SIG-M5 treated with dmso at 0.1 percent for 504 hours (cell line): Measurements from ENCODE around the gene MOB3A.
"Not testable (repeated sequence)": the region's sequence is repeated elsewhere in the genome, so short reads cannot be mapped to it uniquely, and the experiment has no call there.

Experiments used
- DNase-seq: peaks from one replicate; lab custom pipeline; 2025; ENCODE audit not compliant: unreplicated experiment; lab: John Stamatoyannopoulos, UW

MOB3A gene

DNA sequence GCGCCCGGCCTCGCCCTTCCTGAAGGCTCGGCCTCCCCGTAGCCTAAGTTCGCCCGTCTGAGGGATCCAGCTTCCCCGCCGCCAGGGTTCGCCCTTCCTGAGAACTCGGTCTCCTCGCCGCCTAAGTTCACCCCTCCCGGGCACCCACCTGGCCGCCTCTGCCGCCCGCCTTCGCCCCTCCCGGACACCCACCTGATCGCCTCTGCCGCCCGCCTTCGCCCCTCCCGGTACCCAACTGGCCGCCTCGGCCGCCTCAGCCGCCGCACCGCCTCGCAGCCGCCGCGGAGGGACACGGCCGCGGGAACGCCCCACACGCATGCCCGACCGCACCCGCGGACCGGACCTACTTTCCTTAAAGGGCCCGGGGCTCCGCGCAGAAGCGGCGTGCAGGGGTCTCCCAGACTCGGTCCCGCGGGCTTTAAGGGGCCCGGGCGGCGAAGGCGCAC lies at the start of gene MOB3A:
Gene MOB3A (minus strand): TSS at position 293 of the 446 bp plus-strand sequence. CDS start 17,766 bp downstream, outside the sequence.
- peak; percentile 79 for DNase-seq

DNA sequence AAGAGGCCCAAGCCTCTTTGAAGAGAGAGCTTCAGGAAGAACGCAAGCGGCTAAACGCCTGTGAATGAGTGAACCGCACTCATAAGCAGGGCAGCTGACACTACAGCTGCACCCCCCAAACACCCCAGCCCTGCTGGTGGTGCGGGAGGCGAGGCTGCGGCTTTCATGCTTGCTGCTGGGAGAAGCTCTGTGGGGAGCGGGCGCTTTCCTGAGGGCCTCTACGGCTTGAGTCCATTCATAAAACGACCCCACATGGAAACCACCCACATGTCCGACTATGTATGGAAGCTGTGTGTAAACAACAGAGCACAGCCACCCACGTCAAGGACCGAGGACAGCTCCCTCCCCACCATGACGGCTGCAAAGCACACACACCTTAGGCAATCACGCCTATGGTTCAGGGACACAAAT lies 49.7 kb upstream of the MOB3A start:
- DNase-seq: no peak

DNA sequence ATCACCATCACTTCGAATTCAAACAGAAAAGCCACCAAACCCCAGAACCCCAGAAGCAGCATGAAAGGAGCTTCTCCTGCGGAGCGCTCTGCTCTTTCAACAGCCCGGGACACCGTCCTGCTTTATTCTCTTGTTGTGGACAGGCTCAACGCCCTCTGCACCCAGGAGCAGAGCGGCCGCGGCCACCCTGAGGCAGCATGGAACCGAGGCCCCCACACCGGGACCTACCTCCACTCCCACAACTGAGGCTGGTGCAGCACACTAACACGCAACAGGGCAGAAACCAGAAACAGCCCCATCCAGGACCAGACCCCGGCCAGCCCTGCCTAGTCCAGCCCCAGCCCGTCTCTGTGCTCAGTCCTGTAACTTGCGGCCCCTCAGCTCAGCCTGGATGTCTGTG lies 48.1 kb upstream of the MOB3A start:
- no peak for DNase-seq

DNA sequence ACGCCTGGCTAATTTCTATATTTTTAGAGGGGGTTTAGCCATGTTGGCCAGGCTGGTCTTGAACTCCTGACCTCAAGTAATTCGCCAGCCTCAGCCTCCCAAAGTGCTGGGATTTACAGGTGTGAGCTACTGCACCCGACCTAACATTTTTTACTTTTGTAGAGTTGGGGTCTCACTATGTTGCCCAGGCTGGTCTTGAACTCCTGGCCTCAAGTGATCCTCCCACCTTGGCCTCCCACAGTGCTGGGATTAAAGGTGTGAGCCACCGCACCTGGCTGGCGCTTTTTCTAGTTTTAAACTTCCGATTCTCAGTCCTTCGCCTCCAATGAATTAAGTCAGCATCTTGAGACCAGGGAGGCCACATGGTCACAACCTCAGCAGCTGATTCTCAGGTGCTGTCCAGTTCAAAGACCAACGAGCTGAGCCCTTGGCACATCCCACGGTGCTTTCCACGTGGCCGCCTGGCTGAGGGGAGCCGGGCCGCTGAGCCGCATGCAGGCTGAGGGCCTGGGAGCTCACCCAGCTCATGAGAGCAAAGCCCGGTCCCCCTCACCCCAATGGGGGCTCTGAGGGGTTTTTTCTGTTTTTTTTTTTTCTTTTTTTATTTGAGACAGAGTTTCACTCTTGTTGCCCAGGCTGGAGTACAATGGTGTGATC lies 46.2 kb upstream of the MOB3A start:
- DNase-seq: no peak

DNA sequence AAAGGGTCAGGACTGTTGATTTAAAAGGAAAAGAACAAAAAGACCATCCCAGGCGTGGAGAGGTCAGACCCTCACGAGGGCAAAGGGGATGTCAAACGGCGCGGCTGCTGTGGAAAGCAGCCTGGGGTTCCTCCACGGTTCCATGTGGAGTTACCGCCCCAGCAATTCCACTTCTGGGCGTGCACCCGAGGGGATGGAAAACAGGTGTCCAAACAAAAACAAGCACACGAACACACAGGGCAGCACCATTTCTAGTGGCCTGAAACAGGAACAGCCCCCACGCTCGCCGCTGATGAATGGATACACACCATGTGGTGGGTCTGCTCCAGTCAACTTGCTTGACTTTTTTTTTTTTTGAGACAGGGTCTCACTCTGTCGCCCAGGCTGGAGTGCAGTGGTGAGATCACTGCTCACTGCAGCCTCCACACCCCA lies 44.0 kb upstream of the MOB3A start:
- no peak for DNase-seq

DNA sequence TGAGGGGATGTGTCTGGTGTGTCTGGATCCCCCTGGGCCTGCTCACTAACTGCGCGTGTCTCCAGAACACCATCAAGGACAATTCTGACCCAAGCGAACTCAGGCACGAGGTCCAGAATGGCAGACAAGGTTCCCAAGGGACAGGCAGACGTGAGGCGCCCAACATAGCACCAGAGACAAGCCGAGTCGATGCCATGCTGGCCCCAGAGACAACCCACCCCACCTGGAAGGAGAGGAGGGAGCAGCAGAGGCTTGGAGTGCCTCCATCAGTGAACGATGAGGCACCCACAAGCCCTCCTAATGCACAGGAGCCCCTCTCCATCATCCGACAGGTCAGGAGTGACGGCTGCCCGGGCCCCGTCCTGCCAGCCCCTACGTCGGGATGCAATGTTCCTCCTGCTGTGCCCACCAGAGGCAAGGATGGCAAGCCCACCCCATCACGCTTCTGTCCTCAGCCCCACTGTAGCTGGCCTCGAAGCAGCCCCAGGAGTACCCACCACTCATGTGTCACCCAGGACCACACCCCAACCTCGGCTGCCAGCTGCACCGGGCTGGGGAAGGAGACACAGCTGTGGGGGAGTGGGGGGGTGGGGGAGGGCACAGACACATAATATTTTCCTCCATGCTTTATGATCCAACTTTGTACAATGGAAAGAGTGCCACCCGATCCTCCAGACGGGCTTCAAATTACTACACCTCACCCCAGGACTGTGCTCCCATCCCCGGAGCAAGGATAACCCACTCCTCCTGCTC lies 43.4 kb upstream of the MOB3A start:
- DNase-seq: no peak

DNA sequence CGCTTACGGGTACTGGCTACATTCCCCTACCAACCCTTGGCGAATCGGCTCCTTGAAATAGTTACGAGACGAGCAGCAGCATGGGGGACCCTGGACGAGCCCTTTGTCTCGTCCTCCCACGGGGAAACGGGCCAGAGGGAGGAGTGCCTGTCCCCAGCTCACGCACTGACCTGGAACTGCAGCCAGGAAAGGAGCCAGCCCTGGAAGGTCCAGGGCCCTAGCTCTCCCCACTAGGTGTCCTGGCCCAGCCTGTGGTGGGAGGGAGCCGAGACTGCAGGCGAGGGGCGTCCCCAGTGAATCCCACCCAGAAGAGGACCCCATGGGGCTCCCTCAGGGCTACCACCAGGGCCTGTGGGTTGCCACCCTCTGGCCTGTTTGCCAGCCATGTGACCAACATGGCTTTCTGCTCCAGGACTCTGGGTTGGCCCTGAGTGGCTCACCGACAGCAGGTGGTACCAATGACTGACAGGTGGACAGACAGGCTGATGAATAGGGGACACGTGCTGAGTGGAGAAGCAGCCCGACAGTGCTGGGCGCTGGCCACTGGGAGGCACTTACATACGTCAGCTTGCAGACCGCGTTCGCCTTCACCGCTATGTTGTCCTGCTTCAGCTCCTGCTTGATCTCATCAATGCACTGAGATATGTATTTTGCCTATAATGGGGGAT lies 42.1 kb upstream of the MOB3A start:
- DNase-seq: no peak

DNA sequence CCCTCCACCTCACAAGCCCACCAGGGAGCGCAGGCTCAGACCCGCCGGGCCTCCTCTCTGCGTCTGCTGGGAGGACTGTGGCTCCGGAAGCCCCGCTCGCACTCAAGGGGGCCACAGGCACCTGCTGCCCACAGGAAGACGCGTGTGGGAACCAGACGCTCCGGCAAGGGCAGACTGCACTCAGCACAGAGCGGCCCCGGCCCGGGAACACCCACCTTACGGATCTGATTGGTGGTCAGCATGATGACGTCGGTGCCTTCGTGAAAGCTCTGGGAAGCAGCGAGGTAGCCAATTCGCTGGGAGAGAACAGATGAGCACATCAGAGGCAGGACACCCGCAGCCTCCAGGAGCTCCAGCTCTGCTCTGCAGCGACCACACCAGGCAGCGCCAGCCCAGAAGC lies 40.7 kb upstream of the MOB3A start:
- DNase-seq: no peak

DNA sequence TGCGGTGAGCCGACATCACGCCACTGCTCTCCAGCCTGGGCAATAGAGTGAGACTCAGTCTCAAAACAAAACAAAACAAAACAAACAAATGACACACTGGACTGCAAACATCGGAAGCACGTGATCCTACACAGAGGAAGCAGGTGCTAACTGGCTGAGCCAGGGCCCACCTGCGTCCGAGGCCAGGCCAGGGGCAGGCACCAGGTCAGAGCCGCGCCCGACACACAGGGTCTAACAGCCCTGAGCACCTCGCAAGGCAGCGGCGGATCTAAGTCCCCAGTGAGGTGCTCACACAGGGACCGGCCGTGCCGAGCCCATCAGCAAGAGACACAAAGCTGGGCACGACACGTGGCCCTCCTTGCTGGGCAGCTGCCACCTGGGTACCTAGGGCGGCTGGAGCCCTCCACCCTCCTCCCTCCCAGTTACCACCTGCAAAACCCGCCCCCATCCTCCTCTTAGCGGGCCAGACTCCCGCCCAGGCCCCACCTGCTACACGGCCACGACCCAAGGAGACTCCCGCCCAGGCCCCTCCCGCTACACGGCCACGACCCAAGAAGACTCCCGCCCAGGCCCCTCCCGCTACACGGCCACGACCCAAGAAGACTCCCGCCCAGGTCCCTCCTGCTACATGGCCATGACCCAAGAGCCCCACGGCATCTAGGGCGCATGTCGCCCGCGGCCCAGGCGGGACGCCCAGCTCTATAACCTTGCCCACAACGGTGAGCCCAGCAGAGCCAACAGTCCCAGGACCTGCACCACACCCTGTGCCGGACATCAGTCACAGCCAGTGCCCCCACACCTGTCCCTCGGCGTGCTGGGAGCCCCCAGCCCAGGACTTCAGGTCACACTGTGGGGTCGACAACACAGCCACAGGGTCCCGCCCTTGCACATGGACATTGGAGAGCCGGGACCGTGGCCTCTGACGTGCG lies 39.6 kb upstream of the MOB3A start:
- DNase-seq: no peak

DNA sequence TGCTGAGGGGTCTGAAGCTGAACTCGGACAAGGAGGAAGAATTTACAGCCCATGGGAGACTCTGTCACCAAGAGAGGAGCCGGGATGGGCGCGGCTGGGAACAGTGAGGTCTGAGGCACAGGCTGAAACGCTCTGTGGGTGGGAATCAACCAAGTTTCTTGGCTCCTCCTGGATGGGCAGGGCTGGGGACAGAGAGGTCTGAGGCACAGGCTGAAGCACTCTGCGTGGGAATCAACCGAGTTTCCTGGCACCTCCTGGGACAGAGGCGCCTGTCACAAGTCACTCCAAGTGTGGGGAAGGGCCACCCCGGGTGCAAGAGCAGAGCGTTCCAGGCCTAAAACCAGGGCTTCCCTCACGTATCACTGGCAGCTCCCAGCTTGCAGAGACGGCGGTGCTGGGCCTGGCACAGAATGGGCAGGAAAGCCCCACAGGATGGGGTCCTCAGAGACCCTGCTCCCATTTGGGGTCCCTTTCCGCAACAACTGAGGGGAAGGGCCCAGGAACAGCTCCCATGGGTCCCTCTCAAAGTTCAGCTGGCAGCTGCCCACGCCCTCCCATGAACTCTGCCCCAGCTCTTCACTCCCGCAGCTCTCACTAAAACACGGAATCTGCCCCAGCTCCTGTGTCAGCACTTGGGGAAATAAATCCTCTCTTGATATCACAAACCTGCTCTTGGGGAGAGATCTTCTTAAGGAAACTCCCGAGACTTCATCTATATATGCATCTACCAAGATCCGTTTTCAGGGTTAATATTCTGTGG lies 36.8 kb upstream of the MOB3A start:
- no peak for DNase-seq

DNA sequence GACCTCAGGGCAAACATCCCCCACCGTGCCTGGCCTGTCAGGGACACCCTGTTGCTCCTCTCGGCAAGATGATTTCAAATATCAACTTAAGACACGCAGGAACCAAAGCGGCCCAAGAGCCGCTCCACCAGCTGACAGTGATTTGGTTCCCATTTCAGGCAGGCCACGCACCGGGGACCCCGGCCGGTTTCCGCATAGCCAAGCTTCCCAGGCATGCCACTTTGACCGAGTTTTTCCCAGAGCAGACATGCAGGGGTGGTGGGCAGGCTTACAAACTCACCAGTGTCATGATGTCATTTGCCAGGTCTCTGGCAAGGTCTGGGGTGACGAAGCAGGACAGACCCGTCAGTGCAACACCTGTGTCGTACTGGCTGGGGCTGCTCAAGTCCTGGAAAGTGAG lies 36.1 kb upstream of the MOB3A start:
- DNase-seq: no peak

DNA sequence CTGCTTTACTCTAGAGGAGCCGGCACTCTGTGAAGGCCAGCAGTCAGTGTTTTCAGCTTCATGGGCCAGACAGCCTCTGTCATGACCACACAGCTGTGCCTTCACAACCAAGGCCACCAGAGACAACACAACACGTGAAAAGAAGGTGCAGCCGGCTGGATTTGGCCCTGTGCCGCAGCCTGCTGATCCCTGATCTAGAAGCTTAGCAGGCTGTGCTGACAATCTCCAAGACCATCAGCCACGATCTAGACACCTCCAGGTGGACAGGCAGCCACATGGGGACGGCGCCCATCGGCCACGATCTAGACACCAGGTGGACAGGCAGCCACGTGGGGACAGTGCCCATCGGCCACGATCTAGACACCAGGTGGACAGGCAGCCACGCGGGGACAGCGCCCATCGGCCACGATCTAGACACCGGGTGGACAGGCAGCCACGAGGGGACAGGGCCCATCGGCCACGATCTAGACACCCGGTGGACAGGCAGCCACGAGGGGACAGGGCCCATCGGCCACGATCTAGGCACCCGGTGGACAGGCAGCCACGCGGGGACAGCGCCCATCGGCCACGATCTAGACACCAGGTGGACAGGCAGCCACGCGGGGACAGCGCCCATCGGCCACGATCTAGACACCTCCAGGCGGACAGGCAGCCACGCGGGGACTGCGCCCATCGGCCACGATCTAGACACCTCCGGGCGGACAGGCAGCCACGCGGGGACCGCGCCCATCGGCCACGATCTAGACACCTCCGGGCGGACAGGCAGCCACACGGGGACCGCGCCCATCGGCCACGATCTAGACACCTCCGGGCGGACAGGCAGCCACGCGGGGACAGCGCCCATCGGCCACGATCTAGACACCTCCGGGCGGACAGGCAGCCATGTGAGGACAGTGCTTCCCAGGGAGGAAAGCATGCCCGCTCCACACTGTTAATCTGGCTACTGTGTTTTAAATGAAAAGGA lies 35.2 kb upstream of the MOB3A start:
- DNase-seq: not testable (repeated sequence)

DNA sequence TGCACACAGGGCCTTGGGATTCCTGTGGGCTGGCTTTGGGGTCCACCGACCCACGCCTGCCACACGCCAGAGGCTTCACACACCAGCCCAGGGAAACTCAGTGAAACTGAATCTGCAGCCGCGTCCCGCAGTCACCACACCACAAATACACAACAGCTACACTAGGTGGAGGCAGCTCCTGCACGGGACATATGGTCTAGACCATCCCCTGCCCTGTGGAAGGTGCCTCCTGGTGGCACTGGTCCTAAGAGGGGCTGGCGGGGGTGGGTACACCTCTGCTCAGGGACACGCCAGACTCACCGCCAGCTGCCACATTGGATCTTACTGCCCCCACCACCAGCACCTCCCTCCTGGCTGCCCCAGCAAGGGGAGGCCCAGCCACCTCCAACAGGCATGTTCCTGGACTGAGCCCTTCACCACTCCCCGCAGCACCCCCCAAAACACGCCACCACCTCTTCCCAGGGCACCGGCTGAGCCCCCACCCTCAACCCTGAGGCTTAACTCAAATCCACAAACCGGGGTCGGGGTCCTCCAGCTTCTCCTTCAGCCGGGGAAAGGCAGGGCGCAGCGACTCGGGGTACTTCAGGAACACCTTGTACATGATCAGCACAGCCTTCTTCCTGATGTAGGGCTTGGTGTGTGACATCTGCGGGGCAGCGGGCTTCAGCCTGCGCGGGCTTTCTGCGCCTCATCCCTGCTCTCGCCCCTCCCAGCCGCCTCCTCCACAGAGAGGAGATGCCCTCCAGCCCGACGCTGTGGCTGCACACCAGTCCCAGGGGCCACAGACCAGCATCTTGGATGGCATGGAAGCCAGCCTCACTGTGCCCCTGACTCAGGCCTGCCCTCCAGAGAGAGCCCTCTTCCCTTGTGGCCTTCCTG lies 34.0 kb upstream of the MOB3A start:
- DNase-seq: no peak

DNA sequence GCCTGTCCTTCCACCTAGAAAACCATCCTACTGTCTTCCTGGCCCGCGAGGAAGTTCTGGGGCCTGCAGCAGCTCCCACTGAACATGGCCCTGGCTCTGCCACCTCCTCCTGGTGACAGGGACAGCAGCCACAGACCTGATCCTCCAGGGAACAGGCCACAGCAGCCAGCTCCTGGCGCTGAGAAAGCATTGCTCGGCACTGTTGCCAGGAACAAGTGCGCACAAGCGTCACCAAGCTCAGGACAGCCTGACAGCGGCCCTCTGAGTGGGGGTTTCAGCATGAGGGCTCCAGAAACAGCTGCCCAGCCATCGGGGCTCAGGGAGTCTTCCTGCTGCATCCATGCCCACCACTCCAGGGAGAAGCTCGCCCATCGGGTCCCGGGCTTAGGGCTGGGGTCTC lies 33.4 kb upstream of the MOB3A start:
- no peak for DNase-seq

DNA sequence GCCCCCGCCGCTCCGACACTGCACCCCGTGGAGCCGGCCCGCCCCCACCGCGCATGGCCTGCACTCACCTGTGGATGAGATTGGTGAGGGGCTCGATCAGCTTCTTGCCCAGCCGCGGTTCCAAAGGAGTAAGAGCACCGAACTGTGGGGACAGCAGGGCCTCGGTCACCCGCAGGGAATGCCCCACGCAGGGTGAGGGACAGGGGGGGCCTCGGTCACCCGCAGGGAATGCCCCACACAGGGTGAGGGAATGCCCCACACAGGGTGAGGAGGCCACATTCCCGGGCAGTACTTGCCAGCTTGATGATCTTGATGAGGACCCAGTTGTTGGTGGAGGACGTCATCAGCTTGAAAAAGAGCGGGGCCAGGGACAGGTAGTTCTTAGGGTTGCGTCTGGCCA lies 32.9 kb upstream of the MOB3A start:
- DNase-seq: no peak

DNA sequence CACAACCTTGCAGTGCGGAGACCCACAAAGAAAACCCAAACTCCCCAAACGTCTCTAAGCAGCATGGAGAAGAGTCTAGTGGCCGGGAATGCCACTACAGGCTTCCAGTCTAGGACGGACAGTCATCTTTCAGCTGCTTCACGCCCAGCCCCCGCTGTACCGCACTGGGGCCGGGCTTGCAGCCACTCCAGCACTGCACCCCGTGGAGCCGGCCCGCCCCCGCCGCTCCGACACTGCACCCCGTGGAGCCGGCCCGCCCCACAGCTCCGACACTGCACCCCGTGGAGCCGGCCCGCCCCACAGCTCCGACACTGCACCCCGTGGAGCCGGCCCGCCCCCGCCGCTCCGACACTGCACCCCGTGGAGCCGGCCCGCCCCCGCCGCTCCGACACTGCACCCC lies 32.1 kb upstream of the MOB3A start:
- not testable (repeated sequence) for DNase-seq

DNA sequence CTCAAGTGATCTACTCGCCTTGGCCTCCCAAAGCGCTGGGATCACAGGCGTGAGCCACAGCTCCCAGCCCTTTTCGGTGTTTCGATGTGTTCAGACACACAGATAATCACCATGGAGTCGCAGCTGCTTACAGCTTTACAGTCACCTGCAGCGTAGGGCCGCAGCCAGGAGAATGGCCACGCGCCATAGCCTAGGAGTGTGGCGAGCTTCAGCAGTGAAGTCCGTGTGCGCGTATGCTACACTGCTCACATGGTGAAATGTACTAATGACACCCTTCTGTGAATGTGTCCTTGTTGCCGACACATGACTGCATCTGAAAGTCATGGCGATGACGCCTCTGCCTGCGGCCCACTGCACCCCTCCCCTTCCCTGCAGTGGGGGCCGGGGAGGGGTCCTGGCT lies 31.6 kb upstream of the MOB3A start:
- no peak for DNase-seq

DNA sequence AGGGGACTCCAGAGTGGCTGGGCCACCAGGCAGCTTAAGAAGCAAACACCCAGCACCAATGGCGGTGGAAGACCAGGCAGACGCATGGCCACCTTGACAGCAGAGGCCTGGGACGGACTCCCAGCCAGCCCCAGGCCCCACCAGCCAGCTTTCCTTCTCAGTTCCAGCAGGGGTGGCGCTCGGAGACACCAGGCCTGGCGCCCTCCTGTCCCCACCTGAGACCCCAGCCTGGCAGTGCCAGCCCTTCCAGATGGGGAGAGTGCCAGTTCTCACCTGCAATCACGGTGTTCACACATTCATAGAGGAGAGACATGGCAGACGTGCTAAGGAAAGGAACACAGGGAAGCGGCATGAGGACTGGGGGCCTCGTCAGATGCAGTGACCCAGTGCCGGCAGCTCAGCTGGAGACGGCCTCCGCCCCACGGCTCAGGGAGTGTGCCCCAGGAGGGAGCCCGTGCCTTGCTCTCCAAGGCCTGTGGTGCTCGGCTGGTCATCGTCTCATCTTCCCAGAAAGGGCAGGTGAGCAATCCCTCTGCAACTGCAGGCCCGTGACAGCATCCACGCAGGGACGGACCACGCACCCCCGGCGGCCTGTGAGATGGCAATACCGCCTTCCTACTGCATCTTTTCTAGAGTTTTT lies 30.9 kb upstream of the MOB3A start:
- no peak for DNase-seq
